Measurements from ENCODE around the gene FAM53B.

DNA sequence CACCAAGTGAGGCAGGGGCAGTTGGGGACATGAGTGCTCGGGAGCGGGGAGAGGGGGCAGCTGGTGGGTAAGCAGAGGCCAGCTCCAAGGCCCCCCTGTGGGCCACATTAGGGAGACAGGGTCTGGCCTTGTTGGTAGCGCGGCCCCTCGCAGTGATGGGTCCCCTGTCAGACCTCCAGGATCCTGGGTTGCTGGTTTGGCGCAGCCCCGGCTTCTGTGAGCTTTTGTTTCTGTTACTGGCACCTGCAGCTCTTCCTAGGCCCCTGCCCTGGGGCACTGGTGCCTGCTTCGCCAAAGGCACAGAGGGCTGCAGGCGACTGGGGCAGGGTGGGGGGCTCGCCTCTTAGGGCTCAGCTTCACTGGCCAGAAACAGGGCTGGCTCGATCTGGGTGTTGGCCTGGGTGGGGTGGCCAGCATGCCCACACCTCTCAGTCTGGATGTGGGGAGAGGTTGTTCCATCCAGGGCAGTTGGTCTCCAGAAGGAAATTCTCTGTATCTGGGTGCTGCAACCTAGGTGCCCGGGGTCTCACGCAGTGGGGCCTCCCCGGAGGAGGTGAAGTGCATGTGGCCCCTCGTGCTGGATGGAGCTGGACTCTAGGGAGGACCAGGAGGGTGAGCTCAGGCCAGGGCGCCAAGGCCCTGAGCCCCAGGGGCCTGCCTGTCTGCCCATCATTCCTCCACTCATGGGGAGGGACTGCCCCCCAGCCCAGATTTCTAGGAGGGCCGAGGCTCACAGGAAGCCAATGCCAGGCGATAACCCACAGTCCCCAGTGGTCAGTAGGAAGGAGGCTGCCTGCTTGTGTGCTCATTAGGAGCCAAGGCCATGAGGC is 143.9 kb downstream of the FAM53B start:
- TF ChIP-seq, protein P1, sequence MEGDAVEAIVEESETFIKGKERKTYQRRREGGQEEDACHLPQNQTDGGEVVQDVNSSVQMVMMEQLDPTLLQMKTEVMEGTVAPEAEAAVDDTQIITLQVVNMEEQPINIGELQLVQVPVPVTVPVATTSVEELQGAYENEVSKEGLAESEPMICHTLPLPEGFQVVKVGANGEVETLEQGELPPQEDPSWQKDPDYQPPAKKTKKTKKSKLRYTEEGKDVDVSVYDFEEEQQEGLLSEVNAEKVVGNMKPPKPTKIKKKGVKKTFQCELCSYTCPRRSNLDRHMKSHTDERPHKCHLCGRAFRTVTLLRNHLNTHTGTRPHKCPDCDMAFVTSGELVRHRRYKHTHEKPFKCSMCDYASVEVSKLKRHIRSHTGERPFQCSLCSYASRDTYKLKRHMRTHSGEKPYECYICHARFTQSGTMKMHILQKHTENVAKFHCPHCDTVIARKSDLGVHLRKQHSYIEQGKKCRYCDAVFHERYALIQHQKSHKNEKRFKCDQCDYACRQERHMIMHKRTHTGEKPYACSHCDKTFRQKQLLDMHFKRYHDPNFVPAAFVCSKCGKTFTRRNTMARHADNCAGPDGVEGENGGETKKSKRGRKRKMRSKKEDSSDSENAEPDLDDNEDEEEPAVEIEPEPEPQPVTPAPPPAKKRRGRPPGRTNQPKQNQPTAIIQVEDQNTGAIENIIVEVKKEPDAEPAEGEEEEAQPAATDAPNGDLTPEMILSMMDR (IDR thresholded peaks at IDR 0.05) = no peak
- no peak for TF ChIP-seq EP300 (IDR thresholded peaks at IDR 0.05)

Data from tibial nerve (tissue), 4 donors.